NCI-H226 (cell line): ENCODE results near the gene USP27X.

Experiments used
- DNase-seq: peaks from one replicate; pipeline ENCODE4 v3.0.0-alpha.2; 2015

The USP27X gene

DNA sequence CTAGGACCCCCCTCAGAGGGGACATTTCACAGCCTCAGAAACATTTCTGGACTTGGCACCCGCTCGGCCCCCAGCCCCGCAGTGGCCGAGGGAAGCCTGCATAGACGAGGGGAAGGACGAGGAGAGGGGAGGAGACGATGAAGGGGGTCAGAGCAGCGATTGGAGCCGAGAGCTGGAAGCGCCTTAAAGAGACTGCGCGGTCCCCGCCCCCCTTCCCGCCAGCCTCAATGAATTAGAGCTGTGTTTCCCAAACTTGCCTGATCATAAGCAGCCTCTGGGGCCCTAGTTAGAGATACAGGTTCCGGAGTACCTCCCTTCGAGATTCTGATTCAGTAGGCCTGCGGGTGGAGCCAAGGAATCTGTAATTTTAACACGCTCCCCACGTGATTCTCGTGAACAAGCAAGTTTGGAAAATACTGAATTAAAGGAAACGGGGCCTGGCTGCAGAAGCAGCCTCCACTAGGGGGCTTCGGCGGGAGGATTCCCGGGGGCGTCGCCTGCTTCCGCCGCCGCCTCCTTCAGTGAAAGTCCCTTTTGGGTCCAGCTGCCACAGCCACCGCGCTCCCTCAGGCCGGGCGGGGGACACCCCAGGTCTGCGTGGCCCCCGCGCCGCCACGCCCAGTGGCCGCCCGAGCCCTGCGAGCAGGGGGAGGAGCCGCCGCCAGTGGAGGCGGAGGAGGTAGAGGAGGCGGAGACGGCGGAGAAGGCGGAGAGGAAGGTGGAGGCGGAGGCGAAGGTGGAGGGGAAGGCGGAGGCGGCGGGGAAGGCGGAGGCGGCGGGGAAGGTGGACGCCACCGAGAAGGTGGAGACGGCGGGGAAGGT, at the start of gene USP27X:
TSS of gene USP27X (plus strand) at position 651 of the 822 bp plus-strand sequence. CDS start 824 bp downstream, outside the sequence.
- DNase-seq: peak; percentile 64

DNA sequence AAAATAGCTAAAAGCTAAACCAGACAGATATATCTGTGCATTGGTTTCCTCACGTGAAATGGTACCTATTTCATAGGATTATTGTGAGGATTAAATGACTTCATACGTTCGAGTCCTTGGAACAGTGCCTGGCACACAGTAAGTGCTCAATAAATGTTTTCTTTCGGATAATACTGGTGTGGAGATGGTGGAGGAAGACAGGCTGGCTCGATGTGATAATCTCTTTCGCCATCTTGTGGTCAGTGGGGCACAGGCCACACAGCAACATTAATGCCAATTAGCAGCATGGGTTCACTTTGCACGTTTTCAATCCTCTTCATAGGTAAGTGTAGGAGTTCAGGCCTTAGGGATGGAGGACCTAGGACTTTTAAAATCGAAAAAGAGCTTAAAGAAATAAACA, 40.9 kb upstream of the USP27X start:
- DNase-seq: no peak

DNA sequence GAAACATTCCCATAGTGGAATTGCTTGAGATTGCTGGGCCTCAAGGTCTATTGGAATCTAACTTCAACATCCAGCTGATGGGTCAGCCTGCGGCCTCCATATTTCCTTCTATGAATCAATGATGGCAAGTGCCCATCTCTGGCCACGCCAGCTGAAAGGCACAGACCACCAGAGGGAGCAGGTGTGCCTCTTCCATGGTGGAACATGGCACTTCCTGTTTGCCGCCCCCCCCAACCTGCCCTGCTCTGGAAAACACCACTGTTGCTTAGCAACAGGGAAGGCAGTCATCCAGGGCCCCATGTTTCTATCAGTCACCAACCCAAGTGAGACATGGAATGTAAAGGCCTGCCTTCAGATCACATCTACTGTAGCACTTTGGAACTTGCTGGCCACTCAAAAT, 38.6 kb upstream of the USP27X start:
- peak; percentile 39 for DNase-seq

DNA sequence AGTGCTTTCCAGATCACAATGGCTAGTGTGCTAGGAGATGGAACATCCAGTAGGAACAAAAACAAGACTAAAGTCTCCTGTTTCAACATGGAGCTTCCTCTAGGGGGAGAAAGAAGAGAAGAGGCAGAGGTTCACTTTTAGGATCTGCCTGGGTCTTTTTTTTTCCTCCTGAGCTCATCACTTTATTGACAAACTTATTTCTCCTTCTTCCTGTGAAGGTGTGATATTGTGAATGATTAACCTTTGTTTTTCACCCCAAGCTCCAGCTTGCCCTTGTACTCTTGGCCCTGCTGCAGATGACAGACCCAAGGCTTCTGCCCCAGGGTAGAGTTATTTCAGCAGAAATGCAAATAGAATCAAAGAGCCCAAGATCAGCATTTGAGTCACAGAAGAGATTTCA, 36.7 kb upstream of the USP27X start:
- no peak for DNase-seq

DNA sequence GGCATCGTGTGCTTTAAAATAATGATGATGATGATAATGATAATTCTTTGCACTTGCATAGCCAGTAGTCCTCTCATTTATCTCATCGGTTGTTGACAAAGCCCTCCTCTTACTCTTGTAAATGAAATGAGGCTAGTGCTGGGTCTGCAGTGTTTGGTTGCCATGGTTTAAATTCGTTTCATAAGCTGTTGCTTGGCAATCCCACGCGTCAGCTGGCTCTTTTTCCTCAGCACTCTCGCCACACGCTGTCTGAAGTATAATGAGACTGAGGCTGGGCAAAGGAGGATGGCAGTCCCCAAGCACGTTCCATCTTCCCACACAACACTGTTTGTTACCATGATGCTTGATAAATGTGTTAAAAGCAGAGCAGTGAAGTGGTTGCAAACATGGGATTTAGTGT, 34.7 kb upstream of the USP27X start:
- no peak for DNase-seq

DNA sequence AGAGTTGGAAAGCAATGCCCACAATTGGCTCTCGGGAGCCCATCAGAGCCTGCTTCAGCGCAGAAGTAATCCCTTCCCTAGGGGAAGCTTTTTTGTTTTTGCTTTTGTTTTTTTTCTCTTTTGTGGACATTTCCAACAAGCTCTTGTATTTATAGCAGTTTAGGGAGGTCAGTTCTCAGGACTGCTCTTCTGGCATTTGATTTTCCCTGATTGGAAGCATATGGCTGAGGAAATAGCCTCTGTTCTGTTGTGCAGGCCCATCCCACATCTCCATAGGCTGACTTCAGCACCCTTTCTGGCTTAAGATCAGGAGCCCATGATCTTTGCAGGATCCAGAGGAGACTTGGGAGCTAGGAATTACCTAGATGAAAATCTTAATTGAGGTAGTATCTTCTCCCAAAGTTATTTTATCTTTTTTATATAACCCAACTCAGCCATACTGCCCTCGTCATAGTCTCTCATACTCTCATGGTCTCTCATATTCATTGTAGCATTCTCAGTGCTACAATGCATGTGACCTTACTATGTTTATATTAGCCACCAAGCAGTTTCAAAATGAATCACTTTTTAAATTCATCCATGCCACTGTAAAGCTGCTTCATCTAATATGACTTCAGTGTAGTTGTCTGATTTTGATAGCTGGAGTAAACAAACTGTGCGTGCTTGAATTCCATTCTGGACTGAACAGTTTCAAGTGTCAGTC, 33.4 kb upstream of the USP27X start:
- DNase-seq: no peak

DNA sequence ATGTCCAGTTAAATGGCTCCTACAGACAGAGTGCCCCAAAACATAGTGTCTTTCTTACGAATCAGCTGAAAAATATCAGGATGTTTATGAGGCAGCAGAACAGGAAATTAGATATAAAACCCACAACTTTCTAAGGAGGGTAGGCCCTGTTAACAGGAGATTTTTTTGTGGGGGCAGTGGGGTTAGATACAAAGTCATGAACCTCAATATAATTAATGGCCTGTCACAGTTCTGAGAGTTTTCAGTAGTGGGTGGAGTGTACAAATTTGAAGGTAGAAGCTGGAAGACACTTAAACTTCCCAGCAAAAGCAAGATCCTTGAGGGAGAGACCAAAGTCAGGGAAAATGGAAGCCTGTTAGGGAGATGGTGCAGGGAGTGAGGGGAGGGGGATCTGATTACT, 32.8 kb upstream of the USP27X start:
- no peak for DNase-seq

DNA sequence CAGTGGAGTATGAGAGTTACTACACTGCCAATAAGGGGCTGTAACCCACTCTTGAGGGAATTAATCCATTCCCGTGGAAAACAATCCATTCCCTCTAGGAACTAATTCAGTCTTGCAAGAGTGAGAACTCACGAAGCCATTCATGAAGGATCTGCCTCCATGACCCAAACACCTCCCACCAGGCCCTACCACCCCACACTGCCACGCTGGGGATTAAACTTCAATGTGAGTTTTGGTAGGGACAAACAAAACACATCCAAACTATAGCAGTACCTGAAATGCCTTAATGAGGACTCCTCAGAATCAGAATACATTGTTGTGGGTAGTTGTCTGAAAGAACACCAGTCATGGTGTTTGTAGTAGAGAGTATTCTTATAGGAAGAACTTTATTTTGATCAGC, 31.0 kb upstream of the USP27X start:
- DNase-seq: no peak

DNA sequence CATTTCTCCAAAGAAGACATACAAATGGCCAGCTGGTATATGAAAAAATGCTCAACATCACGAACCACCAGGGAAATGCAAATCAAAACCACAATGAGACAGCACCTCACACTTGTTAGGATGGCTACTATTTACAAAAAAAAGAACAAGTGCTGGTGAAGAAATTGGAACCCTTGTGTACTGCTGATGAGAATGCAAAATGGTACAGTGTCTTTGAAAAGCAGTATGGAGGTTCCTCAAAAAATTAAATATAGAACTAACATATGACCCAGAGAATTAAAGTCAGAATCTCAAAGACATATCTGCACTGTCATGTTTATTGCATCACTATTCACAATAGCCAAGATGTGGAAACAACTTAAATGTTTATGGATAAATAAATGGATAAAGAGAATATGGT, 29.3 kb upstream of the USP27X start:
- DNase-seq: no peak

DNA sequence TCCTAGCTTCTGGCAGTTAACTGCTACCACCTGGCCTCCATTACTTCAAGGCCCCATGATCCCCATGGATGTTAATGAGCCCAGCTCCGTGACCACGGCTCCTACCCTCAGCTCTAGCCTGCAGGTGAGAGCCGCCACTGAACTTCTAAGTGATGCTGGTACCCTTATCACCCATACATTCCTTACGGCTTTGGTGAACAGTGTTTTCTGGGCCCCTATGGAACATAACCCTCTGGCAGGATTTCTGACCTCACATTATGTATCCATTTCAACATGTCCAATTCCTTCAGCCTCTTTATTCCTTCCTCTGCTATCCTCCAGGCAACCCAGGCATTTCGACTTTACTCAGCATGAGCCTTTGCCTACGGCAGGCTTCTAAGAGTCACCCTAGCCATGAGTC, 25.6 kb upstream of the USP27X start:
- DNase-seq: no peak

DNA sequence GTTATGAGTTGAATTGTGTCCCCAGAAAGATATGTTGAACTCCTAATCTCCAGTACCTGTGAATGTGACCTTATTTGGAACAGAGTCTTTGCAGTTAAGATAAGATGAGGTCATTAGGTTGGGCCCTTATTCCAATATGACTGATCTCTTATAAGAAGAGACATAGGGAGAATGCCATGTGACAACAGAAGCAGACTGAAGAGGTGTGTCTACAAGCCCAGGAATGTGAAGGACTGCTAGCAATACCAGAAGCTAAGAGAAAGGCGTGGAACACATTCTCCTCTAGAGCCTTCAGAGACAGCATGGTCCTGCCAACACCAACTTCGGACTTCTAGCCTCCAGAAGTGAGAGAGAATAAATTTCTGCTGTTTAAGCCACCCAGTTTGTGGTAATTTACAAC, 22.5 kb upstream of the USP27X start:
- no peak for DNase-seq

DNA sequence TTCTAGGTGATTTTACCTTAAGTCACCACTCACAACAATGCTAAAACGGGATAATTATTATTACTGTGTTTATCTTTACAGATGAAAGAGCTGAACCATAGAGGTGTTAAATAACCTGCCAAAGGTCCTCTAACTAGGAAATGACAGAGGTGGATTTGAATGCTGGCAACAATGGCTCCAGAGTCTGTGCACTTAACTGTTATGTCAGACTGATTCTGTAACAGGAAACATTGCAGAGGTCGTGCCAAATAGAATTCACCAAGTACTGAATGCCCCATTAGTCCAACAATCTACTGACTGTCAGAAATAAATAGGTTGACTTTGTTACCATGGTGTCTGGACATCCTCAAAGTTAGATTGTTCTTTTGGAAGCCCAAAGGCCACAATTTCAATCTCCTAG, 20.9 kb upstream of the USP27X start:
- DNase-seq: no peak

DNA sequence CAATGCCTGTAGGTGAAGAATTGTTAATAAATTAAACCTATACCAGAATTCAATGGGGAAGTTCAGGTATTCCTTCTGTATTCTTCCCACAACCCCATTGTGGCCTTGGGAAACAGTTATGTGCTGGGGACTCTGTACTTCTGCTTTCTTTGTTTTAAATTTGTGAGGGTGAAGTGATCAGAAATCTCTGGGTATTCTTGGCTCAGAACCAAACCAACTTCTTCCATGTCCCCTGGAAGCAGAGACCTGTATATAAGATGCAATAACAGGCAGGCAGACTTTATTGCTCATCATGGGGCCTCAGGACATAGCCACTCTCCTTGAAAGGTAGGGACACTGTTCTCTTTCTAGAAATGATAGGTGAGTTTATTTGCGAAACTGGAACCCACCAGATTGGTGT, 19.8 kb upstream of the USP27X start:
- no peak for DNase-seq

DNA sequence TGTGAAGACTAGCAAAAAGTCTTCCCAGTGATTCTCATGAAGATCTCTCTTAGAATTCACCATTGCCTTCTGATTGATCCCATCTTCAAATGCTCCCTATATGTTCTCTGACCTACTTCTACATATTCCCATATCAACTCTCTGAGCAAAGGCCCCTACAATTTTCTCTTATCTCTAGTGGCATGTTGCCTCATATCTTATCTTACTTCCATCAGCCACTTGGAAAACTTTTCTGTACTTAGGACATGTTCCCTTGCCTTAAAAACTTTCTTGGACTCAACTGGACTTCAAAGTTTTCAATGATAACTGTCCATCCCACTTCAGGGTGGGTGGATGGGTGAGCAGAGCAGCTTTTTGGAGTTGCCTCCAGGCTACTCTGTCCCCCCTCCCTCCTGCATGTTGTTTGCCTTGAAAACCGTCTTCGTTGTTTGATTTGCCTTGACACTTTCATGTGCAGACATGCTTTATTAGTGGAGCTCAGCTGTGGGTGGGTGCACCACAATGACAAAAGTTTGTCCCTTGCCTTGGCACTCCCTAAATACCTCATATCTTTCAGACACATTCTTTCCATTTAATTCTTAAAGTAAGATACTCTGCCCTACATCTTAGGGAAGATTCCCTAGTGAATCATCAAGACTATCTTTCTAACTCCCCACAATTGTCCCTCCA, 18.3 kb upstream of the USP27X start:
- DNase-seq: no peak

DNA sequence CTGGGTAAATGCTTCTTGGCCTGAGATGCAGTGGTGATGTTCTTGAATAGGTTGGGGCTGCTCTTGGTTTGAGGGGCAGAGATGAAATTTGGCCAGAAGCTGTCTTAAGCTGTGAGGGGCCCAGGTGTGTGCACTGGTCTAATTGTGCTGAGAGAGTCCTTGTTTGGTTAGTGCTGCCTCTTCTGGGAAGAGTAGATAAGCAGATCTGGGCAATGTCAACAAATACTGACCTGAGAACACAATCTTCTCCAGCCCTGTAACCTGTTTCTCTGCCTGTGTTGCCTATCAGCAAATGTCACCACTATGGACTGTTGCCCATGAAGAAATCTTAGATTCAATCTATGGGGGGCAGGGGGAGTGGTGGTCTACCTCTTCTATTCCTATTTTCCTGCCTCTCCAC, 17.2 kb upstream of the USP27X start:
- no peak for DNase-seq

DNA sequence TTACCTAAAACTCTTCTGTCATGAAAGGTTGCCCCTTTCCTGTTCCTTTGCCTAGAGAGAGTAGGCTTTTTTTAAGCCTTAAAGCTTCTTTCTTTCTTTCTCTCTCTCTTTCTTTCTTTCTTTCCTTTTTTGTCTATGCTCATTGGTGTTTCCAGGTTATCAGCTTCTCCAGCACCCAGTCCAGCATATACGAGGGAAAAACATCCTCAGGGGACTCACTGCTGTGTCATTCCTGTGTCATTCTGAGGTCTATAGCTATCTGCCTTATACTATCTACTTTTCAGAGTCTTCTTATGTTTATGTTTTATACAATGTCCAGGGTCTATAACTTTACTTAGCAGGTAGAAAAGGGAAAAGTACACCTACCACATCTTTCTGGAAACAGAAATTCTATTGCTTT, 10.5 kb upstream of the USP27X start:
- no peak for DNase-seq

DNA sequence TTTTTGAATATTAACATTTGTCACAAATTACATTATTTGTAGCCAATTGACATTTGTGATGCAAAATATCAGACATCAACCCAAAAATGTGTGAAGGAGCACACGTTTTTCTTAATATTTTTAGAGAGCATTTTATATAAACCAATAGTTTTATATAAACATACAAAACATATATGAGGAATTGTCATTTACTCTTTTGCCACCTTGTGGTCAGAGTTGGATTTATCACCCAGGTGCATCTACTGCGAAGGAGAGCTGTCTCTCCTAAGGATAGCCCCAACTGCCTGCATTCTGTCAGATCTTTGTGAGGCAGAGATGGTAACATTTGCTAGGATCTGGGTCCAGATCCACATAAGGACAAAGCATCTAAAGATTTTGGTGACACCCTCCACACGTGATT, 2.5 kb upstream of the USP27X start:
- peak; percentile 5 for DNase-seq

DNA sequence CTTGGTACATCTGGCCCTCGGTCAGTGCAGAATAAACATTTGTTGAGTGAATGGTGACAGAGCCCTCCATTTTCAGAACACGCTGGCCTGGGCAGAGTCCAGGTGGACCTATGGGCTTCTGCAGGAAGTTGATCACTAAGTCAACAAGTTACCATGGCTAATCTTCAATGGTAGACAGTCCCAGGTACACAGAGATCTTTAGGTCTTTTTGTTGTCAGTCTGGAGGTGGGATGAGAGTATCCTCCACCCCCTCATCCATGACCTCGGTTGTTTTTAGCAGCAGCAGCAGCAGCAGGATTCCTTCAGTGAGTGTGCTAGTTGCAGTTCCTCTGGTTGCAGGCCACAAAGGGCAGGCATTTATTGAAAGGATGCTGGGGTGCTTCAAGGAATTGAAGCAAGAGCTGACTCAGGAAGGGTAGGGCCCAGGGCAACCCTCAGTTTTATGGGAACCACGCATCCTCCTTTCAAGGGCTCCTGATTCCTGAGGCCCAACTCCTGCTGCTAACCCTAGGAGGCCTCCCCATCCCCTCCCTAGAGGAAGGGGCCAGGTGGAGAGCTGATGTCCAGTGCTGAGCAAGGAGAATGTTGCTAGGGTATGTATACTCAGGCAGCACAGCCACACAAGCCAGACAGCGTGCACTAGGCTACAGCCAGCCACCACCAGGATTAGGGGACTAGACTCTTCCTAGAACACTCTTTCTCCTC, 1.7 kb upstream of the USP27X start:
- no peak for DNase-seq

DNA sequence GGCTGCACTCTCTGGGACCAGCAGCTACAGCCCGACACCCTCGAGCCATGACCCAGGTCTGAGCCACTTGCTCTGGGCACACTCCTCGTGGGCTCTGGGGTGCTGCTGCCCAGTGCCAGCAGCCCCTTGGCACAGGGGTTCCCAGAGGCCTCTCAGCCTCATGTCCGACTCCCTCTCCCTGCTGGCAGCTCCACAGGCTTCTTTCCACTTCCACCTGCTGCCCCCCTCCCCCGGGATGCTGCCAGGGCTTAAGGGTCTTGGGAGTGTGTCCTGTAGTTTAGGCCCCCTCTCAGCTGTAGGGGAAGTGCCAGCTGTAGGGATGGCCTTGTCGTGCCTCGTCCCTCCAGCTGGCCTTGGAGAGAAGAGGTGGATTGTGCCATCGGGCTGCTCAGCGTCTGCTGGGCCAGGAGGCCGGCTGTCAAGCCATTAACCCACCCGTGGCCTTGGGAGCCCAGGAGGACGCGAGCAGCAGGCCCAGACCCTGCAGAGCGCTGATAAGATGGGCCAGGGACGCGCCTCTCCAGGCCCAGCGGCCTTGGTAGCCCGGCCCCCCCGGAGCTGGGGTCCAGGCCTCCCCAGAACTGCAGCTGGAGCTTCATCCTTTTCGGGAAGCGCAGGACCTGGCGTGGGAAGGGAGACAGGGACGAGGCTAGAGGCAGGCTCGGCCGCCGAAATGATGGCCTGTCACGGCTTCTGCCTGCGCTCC, 1.0 kb upstream of the USP27X start:
- DNase-seq: no peak

DNA sequence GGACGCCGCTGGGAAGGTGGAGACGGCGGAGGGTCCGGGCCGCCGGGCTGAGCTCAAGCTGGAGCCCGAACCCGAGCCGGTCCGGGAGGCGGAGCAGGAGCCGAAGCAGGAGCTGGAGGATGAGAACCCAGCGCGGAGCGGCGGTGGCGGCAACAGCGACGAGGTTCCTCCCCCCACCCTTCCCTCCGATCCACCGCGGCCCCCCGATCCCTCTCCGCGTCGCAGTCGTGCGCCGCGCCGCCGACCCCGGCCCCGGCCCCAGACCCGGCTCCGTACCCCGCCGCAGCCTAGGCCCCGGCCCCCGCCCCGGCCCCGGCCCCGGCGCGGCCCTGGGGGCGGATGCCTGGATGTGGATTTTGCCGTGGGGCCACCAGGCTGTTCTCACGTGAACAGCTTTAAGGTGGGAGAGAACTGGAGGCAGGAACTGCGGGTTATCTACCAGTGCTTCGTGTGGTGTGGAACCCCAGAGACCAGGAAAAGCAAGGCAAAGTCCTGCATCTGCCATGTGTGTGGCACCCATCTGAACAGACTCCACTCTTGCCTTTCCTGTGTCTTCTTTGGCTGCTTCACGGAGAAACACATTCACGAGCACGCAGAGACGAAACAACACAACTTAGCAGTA, 483 bp downstream of the USP27X start:
- DNase-seq: no peak

DNA sequence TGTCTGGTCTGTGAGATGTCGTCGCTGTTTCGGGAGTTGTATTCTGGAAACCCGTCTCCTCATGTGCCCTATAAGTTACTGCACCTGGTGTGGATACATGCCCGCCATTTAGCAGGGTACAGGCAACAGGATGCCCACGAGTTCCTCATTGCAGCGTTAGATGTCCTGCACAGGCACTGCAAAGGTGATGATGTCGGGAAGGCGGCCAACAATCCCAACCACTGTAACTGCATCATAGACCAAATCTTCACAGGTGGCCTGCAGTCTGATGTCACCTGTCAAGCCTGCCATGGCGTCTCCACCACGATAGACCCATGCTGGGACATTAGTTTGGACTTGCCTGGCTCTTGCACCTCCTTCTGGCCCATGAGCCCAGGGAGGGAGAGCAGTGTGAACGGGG, 1.4 kb downstream of the USP27X start:
- DNase-seq: no peak

DNA sequence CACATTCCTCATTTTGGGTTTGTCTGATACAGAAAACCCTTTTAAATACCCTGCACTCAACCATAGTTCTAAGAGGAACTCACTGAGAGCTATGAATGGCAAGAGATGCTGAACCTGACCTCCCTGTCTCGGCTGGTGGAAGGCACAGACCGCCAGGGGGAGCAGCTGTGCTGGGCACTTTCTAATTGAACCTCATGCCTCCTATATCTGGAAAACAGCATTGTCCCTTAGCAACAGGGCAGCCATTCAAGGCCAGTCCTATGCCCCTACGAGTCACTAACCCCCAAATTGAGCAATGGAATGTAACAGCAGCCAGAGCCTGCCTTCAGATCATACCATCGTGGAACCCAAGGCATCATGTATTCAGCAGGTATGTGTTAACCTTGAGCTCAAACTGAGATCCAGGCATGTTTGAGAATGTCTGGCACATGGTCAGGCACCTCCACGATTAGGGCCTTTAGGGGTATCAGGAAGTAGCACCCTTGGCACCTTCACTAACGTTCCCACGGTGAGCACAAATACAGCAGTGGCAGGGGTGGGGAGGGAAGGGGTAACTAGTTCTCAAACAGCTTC, 5.1 kb downstream of the USP27X start:
- DNase-seq: peak; percentile 18
